Measurements from ENCODE around the gene PMEPA1. TPM values are rescaled to one million over a fixed set of nuclear protein-coding genes. Genes with fewer than 3 reads are reported as not detected.

Gene PMEPA1
- polyA plus RNA-seq, 4 donors = 4.0 to 12.7 (median 9.6) TPM

DNA sequence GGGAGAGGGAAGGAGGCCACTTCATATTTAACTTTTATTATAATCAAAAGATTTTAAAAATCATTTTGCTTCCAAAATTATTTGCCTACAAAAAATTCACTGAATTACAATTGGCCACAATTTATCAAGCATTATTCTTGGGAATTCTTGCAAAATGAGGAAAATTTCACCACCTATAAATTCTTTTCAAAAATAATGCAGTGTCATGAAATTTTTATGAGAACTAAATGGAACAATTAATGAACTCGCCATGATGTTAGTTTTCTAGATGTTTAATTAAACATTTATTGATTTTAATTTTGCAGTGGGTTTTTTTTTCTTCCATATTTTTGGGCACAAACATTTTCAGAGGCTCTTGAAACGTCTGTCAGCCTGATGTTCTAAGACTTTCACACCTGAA is 83.8 kb downstream of the PMEPA1 start:
- no peak overlapping the region for H3K27ac ChIP-seq (ENCODE audit: low read depth in 1 of 3, low read length in 2 of 3)
- peaks cover 0 to 3% (median 3%) of the 10 kb centered on the region in 3 donors for H3K4me1 ChIP-seq (ENCODE audit: control insufficient read depth in 3 of 3, insufficient read depth in 2 of 3, low read depth in 1 of 3, low read length in 2 of 3)
- no peaks in the 10 kb centered on the region for H3K36me3 ChIP-seq (ENCODE audit: control insufficient read depth in 3 of 3, insufficient read depth in 2 of 3, low read depth in 1 of 3, low read length in 3 of 3)
- H3K4me3 ChIP-seq (ENCODE audit: low read depth in 1 of 3, low read length in 3 of 3) = no peak overlapping the region
- WGBS, 3 donors = 73 to 85% (median 76%) methylated on average over 2 of the region's 2 CpGs
- FAIRE-seq (no peak), DNase-seq (no peak)
- H3K9me3 ChIP-seq (ENCODE audit: control insufficient read depth in 2 of 2, insufficient read depth in 1 of 2, low read depth in 1 of 2, low read length in 1 of 2) = peaks cover 0 to 18% of the 10 kb centered on the region in 2 donors
- no peaks in the 10 kb centered on the region for H3K27me3 ChIP-seq (ENCODE audit: control insufficient read depth in 3 of 3, insufficient read depth in 3 of 3, low read length in 3 of 3)

- Histone ChIP-seq H3K27ac (ENCODE audit: low read depth in 1 of 3, low read length in 2 of 3) (no peak overlapping the region), H3K4me3 (ENCODE audit: low read depth in 1 of 3, low read length in 3 of 3) (no peak overlapping the region), H3K36me3 (ENCODE audit: control insufficient read depth in 3 of 3, insufficient read depth in 2 of 3, low read depth in 1 of 3, low read length in 3 of 3) (no peaks in the 10 kb centered on the region), H3K9me3 (ENCODE audit: control insufficient read depth in 2 of 2, insufficient read depth in 1 of 2, low read depth in 1 of 2, low read length in 1 of 2) (peaks cover 0 to 18% of the 10 kb centered on the region in 2 donors), H3K4me1 (ENCODE audit: control insufficient read depth in 3 of 3, insufficient read depth in 2 of 3, low read depth in 1 of 3, low read length in 2 of 3) (peaks cover 0 to 3% (median 3%) of the 10 kb centered on the region in 3 donors), H3K27me3 (ENCODE audit: control insufficient read depth in 3 of 3, insufficient read depth in 3 of 3, low read length in 3 of 3) (no peaks in the 10 kb centered on the region)
- FAIRE-seq (no peak), DNase-seq (no peak)
- WGBS, 3 donors = 91 to 94% (median 93%) methylated on average over 7 of the region's 7 CpGs
Observed at GRCh38 chr20:57625181-57625958, 84.4 kb downstream of the PMEPA1 start.

- Histone ChIP-seq H3K4me1 (ENCODE audit: control insufficient read depth in 3 of 3, insufficient read depth in 2 of 3, low read depth in 1 of 3, low read length in 2 of 3) (peaks cover 0 to 3% (median 3%) of the 10 kb centered on the region in 3 donors), H3K36me3 (ENCODE audit: control insufficient read depth in 3 of 3, insufficient read depth in 2 of 3, low read depth in 1 of 3, low read length in 3 of 3) (no peaks in the 10 kb centered on the region), H3K4me3 (ENCODE audit: low read depth in 1 of 3, low read length in 3 of 3) (no peak overlapping the region), H3K27ac (ENCODE audit: low read depth in 1 of 3, low read length in 2 of 3) (no peak overlapping the region), H3K27me3 (ENCODE audit: control insufficient read depth in 3 of 3, insufficient read depth in 3 of 3, low read length in 3 of 3) (no peaks in the 10 kb centered on the region), H3K9me3 (ENCODE audit: control insufficient read depth in 2 of 2, insufficient read depth in 1 of 2, low read depth in 1 of 2, low read length in 1 of 2) (peaks cover 0 to 18% of the 10 kb centered on the region in 2 donors)
- 91 to 99% (median 95%) methylated on average over 3 of the region's 3 CpGs for WGBS, 3 donors
- no peak for FAIRE-seq
- no peak for DNase-seq
Observed at GRCh38 chr20:57624124-57624523, 85.7 kb downstream of the PMEPA1 start.

DNA sequence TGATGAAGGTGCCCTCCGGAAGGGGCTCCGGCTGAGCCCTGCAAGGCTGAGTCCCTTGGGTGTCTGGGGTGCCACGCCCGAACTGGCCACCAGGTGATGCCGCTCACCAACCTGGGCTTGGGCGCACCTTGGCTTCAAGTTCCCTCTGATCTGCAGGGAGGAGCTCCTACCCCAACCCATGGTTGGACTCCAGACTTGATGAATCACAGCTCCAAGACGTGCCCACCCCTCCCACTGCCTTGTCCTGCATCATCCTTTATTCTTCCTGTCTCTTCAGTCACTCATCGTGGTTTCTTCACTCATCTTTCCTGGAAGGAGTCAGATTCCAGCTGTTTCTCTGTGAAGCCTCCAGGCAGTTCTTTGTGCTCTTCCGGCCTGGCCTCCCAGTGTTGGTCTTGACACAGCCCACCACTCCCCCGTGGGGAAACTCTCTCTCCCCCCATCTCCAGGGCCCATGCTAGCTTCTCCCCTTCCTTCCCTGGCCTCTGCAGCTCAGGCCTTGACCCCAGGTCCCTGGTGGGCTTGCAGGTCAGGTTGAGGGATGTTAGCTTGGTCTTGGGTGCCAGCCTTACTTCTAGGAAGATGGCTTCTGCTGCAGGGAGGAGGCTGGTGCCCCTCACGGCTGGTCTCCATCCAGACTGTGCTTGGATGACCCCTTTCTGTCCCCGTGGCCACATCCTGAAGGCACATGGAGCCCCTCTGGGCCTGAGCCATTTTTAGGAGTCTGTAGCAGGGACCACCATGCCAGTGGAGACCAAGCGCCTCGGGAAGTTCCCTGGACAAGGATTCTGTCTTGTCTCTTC is 87.0 kb downstream of the PMEPA1 start:
- Histone ChIP-seq H3K4me1 (ENCODE audit: control insufficient read depth in 3 of 3, insufficient read depth in 2 of 3, low read depth in 1 of 3, low read length in 2 of 3) (peaks cover 2 to 3% (median 3%) of the 10 kb centered on the region in 3 donors), H3K27ac (ENCODE audit: low read depth in 1 of 3, low read length in 2 of 3) (no peak overlapping the region), H3K9me3 (ENCODE audit: control insufficient read depth in 2 of 2, insufficient read depth in 1 of 2, low read depth in 1 of 2, low read length in 1 of 2) (peaks cover 0 to 18% of the 10 kb centered on the region in 2 donors), H3K4me3 (ENCODE audit: low read depth in 1 of 3, low read length in 3 of 3) (no peak overlapping the region), H3K27me3 (ENCODE audit: control insufficient read depth in 3 of 3, insufficient read depth in 3 of 3, low read length in 3 of 3) (no peaks in the 10 kb centered on the region), H3K36me3 (ENCODE audit: control insufficient read depth in 3 of 3, insufficient read depth in 2 of 3, low read depth in 1 of 3, low read length in 3 of 3) (no peaks in the 10 kb centered on the region)
- DNase-seq (peak; percentile 64 to 67), FAIRE-seq (no peak)
- 49 to 62% (median 54%) methylated on average over 14 of the region's 14 CpGs for WGBS, 3 donors

GRCh38 chr20:57622201-57622570 is 87.6 kb downstream of the PMEPA1 start:
- Histone ChIP-seq H3K9me3 (ENCODE audit: control insufficient read depth in 2 of 2, insufficient read depth in 1 of 2, low read depth in 1 of 2, low read length in 1 of 2) (peaks cover 0 to 18% of the 10 kb centered on the region in 2 donors), H3K27ac (ENCODE audit: low read depth in 1 of 3, low read length in 2 of 3) (no peak overlapping the region), H3K4me3 (ENCODE audit: low read depth in 1 of 3, low read length in 3 of 3) (no peak overlapping the region), H3K4me1 (ENCODE audit: control insufficient read depth in 3 of 3, insufficient read depth in 2 of 3, low read depth in 1 of 3, low read length in 2 of 3) (peaks cover 0 to 4% (median 3%) of the 10 kb centered on the region in 3 donors), H3K36me3 (ENCODE audit: control insufficient read depth in 3 of 3, insufficient read depth in 2 of 3, low read depth in 1 of 3, low read length in 3 of 3) (no peaks in the 10 kb centered on the region), H3K27me3 (ENCODE audit: control insufficient read depth in 3 of 3, insufficient read depth in 3 of 3, low read length in 3 of 3) (no peaks in the 10 kb centered on the region)
- FAIRE-seq (no peak), DNase-seq (no peak)
- WGBS, 3 donors = 52 to 83% (median 70%) methylated on average over 7 of the region's 7 CpGs

- Histone ChIP-seq H3K27ac (ENCODE audit: low read depth in 1 of 3, low read length in 2 of 3) (peak overlapping the region in 1 of 3 donors; percentile 90), H3K27me3 (ENCODE audit: control insufficient read depth in 3 of 3, insufficient read depth in 3 of 3, low read length in 3 of 3) (no peaks in the 10 kb centered on the region), H3K36me3 (ENCODE audit: control insufficient read depth in 3 of 3, insufficient read depth in 2 of 3, low read depth in 1 of 3, low read length in 3 of 3) (no peaks in the 10 kb centered on the region), H3K4me3 (ENCODE audit: low read depth in 1 of 3, low read length in 3 of 3) (no peak overlapping the region), H3K9me3 (ENCODE audit: control insufficient read depth in 2 of 2, insufficient read depth in 1 of 2, low read depth in 1 of 2, low read length in 1 of 2) (peaks cover 0 to 18% of the 10 kb centered on the region in 2 donors), H3K4me1 (ENCODE audit: control insufficient read depth in 3 of 3, insufficient read depth in 2 of 3, low read depth in 1 of 3, low read length in 2 of 3) (peaks cover 0 to 4% (median 3%) of the 10 kb centered on the region in 3 donors)
- DNase-seq = no peak
- 81 to 85% (median 84%) methylated on average over 16 of the region's 16 CpGs for WGBS, 3 donors
- FAIRE-seq = no peak
Observed at GRCh38 chr20:57621421-57622200, 88.2 kb downstream of the PMEPA1 start.

DNA sequence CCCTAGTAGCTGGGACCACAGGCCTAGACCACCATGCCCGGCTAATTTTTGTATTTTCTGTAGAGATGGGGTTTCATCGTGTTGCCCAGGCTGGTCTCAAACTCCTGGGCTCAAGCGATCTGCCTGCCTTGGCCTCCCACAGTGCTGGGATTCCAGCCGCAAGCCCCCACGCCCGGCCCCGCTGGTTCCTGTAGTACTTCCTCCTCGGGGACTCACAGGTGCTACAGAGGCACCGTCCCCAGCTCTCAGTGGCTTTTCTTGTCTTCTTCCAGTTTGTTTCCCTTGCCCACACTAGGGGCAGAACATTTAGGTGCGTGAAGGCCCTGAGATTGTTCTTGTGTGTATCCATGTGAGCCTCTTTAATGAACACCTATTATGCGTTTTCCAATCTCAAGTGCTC is 88.8 kb downstream of the PMEPA1 start:
- Histone ChIP-seq H3K36me3 (ENCODE audit: control insufficient read depth in 3 of 3, insufficient read depth in 2 of 3, low read depth in 1 of 3, low read length in 3 of 3) (no peaks in the 10 kb centered on the region), H3K27ac (ENCODE audit: low read depth in 1 of 3, low read length in 2 of 3) (peak overlapping the region in 2 of 3 donors; percentile 73 to 90), H3K4me3 (ENCODE audit: low read depth in 1 of 3, low read length in 3 of 3) (no peak overlapping the region), H3K4me1 (ENCODE audit: control insufficient read depth in 3 of 3, insufficient read depth in 2 of 3, low read depth in 1 of 3, low read length in 2 of 3) (peaks cover 0 to 4% (median 3%) of the 10 kb centered on the region in 3 donors), H3K27me3 (ENCODE audit: control insufficient read depth in 3 of 3, insufficient read depth in 3 of 3, low read length in 3 of 3) (no peaks in the 10 kb centered on the region), H3K9me3 (ENCODE audit: control insufficient read depth in 2 of 2, insufficient read depth in 1 of 2, low read depth in 1 of 2, low read length in 1 of 2) (peaks cover 0 to 18% of the 10 kb centered on the region in 2 donors)
- 55 to 66% (median 64%) methylated on average over 11 of the region's 11 CpGs for WGBS, 3 donors
- FAIRE-seq = no peak
- DNase-seq = no peak
